T-helper 2 cell treated with Interferon-gamma antibody and Interleukin-4, amounts not matched to agents 5 μg/mL and 100 μg/mL, for 36 hours (primary cell): ENCODE results near the gene SAMMSON.

ENCODE experiments used
- DNase-seq: peaks from one replicate; pipeline ENCODE4 v3.0.0; 2021; ENCODE audit warnings: low spot score
- H3K27ac Mint-ChIP-seq: one replicate; pipeline ENCODE4 v1.8.0; 2021; ENCODE audit warnings: mild to moderate bottlenecking, mixed read lengths
- H3K27me3 Mint-ChIP-seq: one replicate; pipeline ENCODE4 v1.8.0; 2021; ENCODE audit warnings: low read depth, mixed read lengths
- H3K36me3 Mint-ChIP-seq: one replicate; pipeline ENCODE4 v1.8.0; 2021; ENCODE audit warnings: low read depth, mixed read lengths
- H3K4me1 Mint-ChIP-seq: one replicate; pipeline ENCODE4 v1.8.0; 2021; ENCODE audit warnings: low read depth, mixed read lengths
- H3K4me3 Mint-ChIP-seq: one replicate; pipeline ENCODE4 v1.8.0; 2022; ENCODE audit warnings: mild to moderate bottlenecking, moderate library complexity, mixed read lengths
- H3K9me3 Mint-ChIP-seq: one replicate; pipeline ENCODE4 v1.8.0; 2021; ENCODE audit warnings: mixed read lengths

SAMMSON gene

GRCh38 chr3:69994919-69995318 lies 4.6 kb upstream of the SAMMSON start:
- H3K36me3 Mint-ChIP-seq: no peaks in the 10 kb centered on the region
- H3K9me3 Mint-ChIP-seq: no peaks in the 10 kb centered on the region
- DNase-seq: no peak
- H3K4me3 Mint-ChIP-seq: no peak overlapping the region
- H3K27me3 Mint-ChIP-seq: no peaks in the 10 kb centered on the region
- no peaks in the 10 kb centered on the region for H3K4me1 Mint-ChIP-seq
- no peak overlapping the region for H3K27ac Mint-ChIP-seq

- no peak for DNase-seq
- no peaks in the 10 kb centered on the region for H3K9me3 Mint-ChIP-seq
- H3K36me3 Mint-ChIP-seq: no peaks in the 10 kb centered on the region
- H3K4me3 Mint-ChIP-seq: no peak overlapping the region
- no peak overlapping the region for H3K27ac Mint-ChIP-seq
- H3K27me3 Mint-ChIP-seq: no peaks in the 10 kb centered on the region
- H3K4me1 Mint-ChIP-seq: no peaks in the 10 kb centered on the region
Measured at GRCh38 chr3:69997631-69998307, 1.8 kb upstream of the SAMMSON start.

- DNase-seq: no peak
- Mint-ChIP-seq H3K4me1 (no peaks in the 10 kb centered on the region), H3K27ac (no peak overlapping the region), H3K36me3 (no peaks in the 10 kb centered on the region), H3K9me3 (no peaks in the 10 kb centered on the region), H3K4me3 (no peak overlapping the region), H3K27me3 (no peaks in the 10 kb centered on the region)
Measured at GRCh38 chr3:69998759-69999139, 784 bp upstream of the SAMMSON start.

DNA sequence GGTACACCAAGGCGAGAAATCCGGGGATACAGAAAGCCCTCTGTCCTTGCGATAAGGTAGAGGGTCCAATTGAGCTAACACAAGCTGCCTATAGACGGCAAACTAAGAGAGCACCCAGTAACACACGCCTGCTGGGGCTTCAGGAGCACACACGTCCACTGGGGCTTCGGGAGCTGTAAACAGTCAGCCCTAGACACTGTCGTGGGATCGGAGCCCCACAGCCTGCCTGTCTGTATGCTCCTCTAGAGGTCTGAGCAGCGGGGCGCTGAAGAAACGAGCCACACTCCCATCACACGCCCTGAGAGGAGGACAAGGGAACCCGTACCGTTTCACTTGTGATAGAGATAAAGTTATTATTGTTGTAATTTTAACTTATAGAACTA lies 486 bp downstream of the SAMMSON start:
- DNase-seq: no peak
- H3K27ac Mint-ChIP-seq: no peak overlapping the region
- no peaks in the 10 kb centered on the region for H3K4me1 Mint-ChIP-seq
- no peak overlapping the region for H3K4me3 Mint-ChIP-seq
- no peaks in the 10 kb centered on the region for H3K27me3 Mint-ChIP-seq
- H3K9me3 Mint-ChIP-seq: no peaks in the 10 kb centered on the region
- H3K36me3 Mint-ChIP-seq: no peaks in the 10 kb centered on the region

GRCh38 chr3:70000563-70001081 lies 1.1 kb downstream of the SAMMSON start:
- no peak for DNase-seq
- Mint-ChIP-seq H3K4me3 (no peak overlapping the region), H3K9me3 (no peaks in the 10 kb centered on the region), H3K36me3 (no peaks in the 10 kb centered on the region), H3K4me1 (no peaks in the 10 kb centered on the region), H3K27me3 (no peaks in the 10 kb centered on the region), H3K27ac (no peak overlapping the region)

GRCh38 chr3:70003119-70003518 lies 3.6 kb downstream of the SAMMSON start:
- H3K27ac Mint-ChIP-seq: no peak overlapping the region
- H3K27me3 Mint-ChIP-seq: no peaks in the 10 kb centered on the region
- no peaks in the 10 kb centered on the region for H3K4me1 Mint-ChIP-seq
- no peak for DNase-seq
- H3K36me3 Mint-ChIP-seq: no peaks in the 10 kb centered on the region
- no peak overlapping the region for H3K4me3 Mint-ChIP-seq
- H3K9me3 Mint-ChIP-seq: no peaks in the 10 kb centered on the region

DNA sequence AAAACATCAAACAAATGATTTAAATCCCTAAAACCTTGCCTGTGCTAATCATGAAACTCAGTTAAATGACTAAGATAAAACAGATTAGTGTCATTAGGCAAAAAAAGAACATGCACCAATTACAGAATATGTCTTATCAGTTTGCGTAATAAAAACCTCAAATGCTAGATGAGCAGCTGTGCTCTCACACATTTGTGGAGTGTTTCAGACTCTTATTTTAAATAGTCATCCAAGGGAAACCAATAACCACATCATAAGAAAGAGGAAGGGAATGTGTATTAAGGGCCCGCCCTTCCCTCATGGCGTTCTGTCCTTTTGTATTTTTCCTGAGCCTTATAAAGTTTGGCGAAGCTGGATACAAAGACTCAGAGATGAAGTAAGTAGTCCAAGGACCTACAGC lies 6.6 kb downstream of the SAMMSON start:
- Mint-ChIP-seq H3K36me3 (no peaks in the 10 kb centered on the region), H3K27me3 (no peaks in the 10 kb centered on the region), H3K9me3 (no peaks in the 10 kb centered on the region), H3K4me1 (no peaks in the 10 kb centered on the region), H3K4me3 (no peak overlapping the region), H3K27ac (no peak overlapping the region)
- no peak for DNase-seq

- Mint-ChIP-seq H3K27me3 (no peaks in the 10 kb centered on the region), H3K4me3 (no peak overlapping the region), H3K4me1 (no peaks in the 10 kb centered on the region), H3K27ac (no peak overlapping the region), H3K9me3 (no peaks in the 10 kb centered on the region), H3K36me3 (no peaks in the 10 kb centered on the region)
- no peak for DNase-seq
Measured at GRCh38 chr3:70010346-70010745, 10.8 kb downstream of the SAMMSON start.

DNA sequence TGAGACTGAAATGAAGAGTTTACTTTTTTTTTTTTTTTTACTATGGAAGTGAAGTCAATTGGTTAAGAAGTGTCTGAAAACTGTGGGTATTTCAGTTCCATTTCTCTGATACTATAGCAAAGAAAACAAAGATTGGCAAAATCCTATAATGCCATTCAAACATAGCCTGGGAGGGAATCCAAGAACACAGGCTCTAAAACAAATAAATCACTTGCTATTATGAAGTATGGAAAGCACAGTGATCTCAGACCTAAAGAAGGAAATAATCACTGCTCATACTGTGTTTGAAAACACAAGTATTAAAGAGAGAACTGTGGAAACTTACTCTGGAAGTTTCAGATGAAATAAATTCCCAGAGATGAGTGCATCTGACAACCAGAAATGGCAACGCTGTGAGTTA lies 12.0 kb downstream of the SAMMSON start:
- no peaks in the 10 kb centered on the region for H3K27me3 Mint-ChIP-seq
- DNase-seq: no peak
- no peak overlapping the region for H3K27ac Mint-ChIP-seq
- H3K4me1 Mint-ChIP-seq: no peaks in the 10 kb centered on the region
- no peaks in the 10 kb centered on the region for H3K36me3 Mint-ChIP-seq
- no peaks in the 10 kb centered on the region for H3K9me3 Mint-ChIP-seq
- H3K4me3 Mint-ChIP-seq: no peak overlapping the region

GRCh38 chr3:70020906-70021660 lies 21.6 kb downstream of the SAMMSON start:
- DNase-seq: no peak
- no peaks in the 10 kb centered on the region for H3K27me3 Mint-ChIP-seq
- no peaks in the 10 kb centered on the region for H3K9me3 Mint-ChIP-seq
- H3K4me1 Mint-ChIP-seq: no peaks in the 10 kb centered on the region
- H3K36me3 Mint-ChIP-seq: no peaks in the 10 kb centered on the region
- no peak overlapping the region for H3K4me3 Mint-ChIP-seq
- no peak overlapping the region for H3K27ac Mint-ChIP-seq

DNA sequence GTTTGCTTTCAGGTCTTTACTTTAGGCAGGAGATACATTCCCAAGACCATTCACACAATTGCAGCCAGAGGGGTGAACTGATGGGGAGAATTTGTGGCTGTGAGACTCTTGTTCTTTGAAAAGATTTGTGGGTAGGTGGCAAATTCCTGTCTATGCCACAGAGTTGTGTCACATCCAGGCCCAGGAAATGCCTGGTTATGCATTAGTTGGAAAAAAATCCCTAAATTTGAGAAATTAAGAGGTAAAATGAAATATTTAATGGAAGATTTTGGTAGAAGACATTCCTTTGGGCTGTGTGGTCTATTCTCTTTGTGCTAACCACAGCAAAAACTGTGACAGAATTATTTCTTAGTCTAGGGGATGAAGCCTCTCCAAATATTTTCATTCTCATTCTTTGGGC lies 28.8 kb downstream of the SAMMSON start:
- no peak for DNase-seq
- Mint-ChIP-seq H3K27me3 (no peaks in the 10 kb centered on the region), H3K4me3 (no peak overlapping the region), H3K4me1 (no peaks in the 10 kb centered on the region), H3K27ac (no peak overlapping the region), H3K9me3 (no peaks in the 10 kb centered on the region), H3K36me3 (no peaks in the 10 kb centered on the region)

DNA sequence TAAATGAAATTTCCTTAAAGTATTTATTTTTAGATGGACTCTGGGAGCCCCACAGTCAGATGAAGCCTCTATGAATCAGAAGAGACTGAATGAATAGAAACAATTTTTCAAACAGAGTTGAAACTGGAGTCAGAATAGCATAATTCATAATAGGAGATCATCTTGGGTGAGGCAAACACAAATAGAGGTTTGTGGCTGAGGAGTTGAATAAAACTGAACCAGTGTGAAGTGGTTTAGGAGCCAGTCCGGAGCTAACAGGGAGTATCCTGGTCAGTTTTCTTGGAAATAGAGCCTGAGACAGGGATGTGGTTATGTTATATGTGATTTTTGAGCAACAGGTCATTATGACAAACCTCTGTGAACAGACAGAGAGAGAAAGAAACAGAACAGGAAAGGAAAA lies 39.2 kb downstream of the SAMMSON start:
- Mint-ChIP-seq H3K27ac (no peak overlapping the region), H3K9me3 (no peaks in the 10 kb centered on the region), H3K36me3 (no peaks in the 10 kb centered on the region), H3K4me3 (no peak overlapping the region), H3K27me3 (no peaks in the 10 kb centered on the region), H3K4me1 (no peaks in the 10 kb centered on the region)
- DNase-seq: no peak

- no peak overlapping the region for H3K4me3 Mint-ChIP-seq
- DNase-seq: no peak
- H3K36me3 Mint-ChIP-seq: no peaks in the 10 kb centered on the region
- H3K27me3 Mint-ChIP-seq: no peaks in the 10 kb centered on the region
- H3K9me3 Mint-ChIP-seq: no peaks in the 10 kb centered on the region
- H3K27ac Mint-ChIP-seq: no peak overlapping the region
- no peaks in the 10 kb centered on the region for H3K4me1 Mint-ChIP-seq
Measured at GRCh38 chr3:70040386-70040785, 40.9 kb downstream of the SAMMSON start.

GRCh38 chr3:70042641-70043040 lies 43.1 kb downstream of the SAMMSON start:
- Mint-ChIP-seq H3K27me3 (no peaks in the 10 kb centered on the region), H3K4me3 (no peak overlapping the region), H3K4me1 (no peaks in the 10 kb centered on the region), H3K27ac (no peak overlapping the region), H3K9me3 (no peaks in the 10 kb centered on the region), H3K36me3 (no peaks in the 10 kb centered on the region)
- no peak for DNase-seq

DNA sequence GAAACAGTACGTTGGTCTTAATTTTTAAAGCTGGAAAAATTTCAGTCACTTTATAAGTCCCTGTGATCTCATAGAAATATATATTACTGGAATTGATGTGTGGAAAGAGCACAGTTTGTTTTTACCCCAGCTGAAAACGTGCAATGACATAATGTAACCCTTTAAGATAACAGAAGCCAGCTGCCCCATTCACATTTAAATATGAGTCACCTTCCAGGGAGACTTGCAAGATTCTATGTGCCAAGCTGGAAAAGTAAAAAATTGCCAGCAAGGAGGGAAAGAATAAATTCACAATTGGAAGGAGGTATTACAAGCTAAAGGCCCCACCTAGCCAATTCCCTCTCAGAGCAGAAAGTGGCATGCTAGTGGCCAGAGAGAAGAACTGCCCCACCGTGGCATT lies 50.2 kb downstream of the SAMMSON start:
- Mint-ChIP-seq H3K27ac (no peak overlapping the region), H3K4me1 (no peaks in the 10 kb centered on the region), H3K36me3 (no peaks in the 10 kb centered on the region), H3K4me3 (no peak overlapping the region), H3K9me3 (no peaks in the 10 kb centered on the region), H3K27me3 (peaks cover 2% of the 10 kb centered on the region)
- no peak for DNase-seq
